Endothelial cell (in vitro differentiated cells): ENCODE data around the gene DCAF6. TPM values are rescaled to one million over a fixed set of nuclear protein-coding genes. Genes with fewer than 3 reads are reported as not detected.

ENCODE experiments used
- DNase-seq: peaks from one replicate; pipeline ENCODE4 v3.0.0; 2021; ENCODE audit warnings: low spot score
- H3K27ac Mint-ChIP-seq: one replicate; pipeline ENCODE4 v1.8.0; 2021; ENCODE audit warnings: mixed read lengths, inconsistent platforms; ENCODE audit not compliant: unreplicated experiment
- H3K27me3 Mint-ChIP-seq: one replicate; pipeline ENCODE4 v1.8.0; 2021; ENCODE audit warnings: mild to moderate bottlenecking, moderate library complexity, mixed read lengths, inconsistent platforms; ENCODE audit not compliant: unreplicated experiment
- H3K36me3 Mint-ChIP-seq: one replicate; pipeline ENCODE4 v1.8.0; 2021; ENCODE audit warnings: mild to moderate bottlenecking, low read depth, mixed read lengths, inconsistent platforms; ENCODE audit not compliant: unreplicated experiment
- H3K4me1 Mint-ChIP-seq: one replicate; pipeline ENCODE4 v1.8.0; 2021; ENCODE audit warnings: mild to moderate bottlenecking, mixed read lengths, inconsistent platforms; ENCODE audit not compliant: unreplicated experiment
- H3K4me3 Mint-ChIP-seq: one replicate; pipeline ENCODE4 v1.8.0; 2021; ENCODE audit warnings: mild to moderate bottlenecking, mixed read lengths, inconsistent platforms; ENCODE audit not compliant: unreplicated experiment
- H3K9me3 Mint-ChIP-seq: one replicate; pipeline ENCODE4 v1.8.0; 2021; ENCODE audit warnings: mixed read lengths, inconsistent platforms; ENCODE audit not compliant: unreplicated experiment
- total RNA-seq: library from RNA; stranded (reverse); fragmentation: NEBNext Ultra II Directional; extraction: Animal tissue kit (Norgen Biotek cat#: 25700); gene quantifications from one replicate; pipeline ENCODE4 v1.2.1, GENCODE V29; 2021; ENCODE audit not compliant: unreplicated experiment
- TF ChIP-seq, protein P1 (sequence below): fragments of 200-600 bp; sonication (generic); IDR thresholded peaks from one replicate; pipeline ENCODE4 v1.5.0; 2021; ENCODE audit warnings: antibody characterized with exemption; ENCODE audit not compliant: unreplicated experiment

DCAF6 gene
- total RNA-seq, 1 donor from 2014 or later, result 21.0 TPM

DNA sequence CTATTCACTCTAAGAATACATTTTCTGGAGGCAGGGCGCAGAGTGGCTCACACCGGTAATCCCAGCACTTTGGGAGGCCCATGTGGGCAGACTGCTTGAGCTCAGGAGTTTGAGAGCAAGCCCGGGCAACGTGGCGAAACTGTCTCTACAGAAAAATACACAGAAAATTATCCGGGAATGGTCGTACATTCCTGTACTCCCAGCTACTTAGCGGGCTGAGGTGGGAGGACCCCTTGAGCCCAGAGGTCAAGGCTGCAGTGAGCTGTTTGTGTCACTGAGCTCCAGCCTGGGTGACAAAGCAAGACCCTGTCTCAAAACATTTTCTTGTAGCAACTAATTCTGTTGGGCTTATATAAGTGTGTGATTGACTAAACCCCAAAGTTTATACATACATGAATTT is 169.8 kb downstream of the DCAF6 start:
- Mint-ChIP-seq H3K4me1 (no peaks in the 10 kb centered on the region), H3K36me3 (peaks cover 12% of the 10 kb centered on the region), H3K27ac (no peak overlapping the region), H3K4me3 (no peak overlapping the region), H3K27me3 (peaks cover 2% of the 10 kb centered on the region), H3K9me3 (no peaks in the 10 kb centered on the region)
- DNase-seq, result no peak
- TF ChIP-seq, protein P1, sequence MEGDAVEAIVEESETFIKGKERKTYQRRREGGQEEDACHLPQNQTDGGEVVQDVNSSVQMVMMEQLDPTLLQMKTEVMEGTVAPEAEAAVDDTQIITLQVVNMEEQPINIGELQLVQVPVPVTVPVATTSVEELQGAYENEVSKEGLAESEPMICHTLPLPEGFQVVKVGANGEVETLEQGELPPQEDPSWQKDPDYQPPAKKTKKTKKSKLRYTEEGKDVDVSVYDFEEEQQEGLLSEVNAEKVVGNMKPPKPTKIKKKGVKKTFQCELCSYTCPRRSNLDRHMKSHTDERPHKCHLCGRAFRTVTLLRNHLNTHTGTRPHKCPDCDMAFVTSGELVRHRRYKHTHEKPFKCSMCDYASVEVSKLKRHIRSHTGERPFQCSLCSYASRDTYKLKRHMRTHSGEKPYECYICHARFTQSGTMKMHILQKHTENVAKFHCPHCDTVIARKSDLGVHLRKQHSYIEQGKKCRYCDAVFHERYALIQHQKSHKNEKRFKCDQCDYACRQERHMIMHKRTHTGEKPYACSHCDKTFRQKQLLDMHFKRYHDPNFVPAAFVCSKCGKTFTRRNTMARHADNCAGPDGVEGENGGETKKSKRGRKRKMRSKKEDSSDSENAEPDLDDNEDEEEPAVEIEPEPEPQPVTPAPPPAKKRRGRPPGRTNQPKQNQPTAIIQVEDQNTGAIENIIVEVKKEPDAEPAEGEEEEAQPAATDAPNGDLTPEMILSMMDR, result no peak

GRCh38 chr1:168110896-168111545 is 174.5 kb downstream of the DCAF6 start:
- Mint-ChIP-seq H3K36me3 (peaks cover 11% of the 10 kb centered on the region), H3K27ac (no peak overlapping the region), H3K4me1 (no peaks in the 10 kb centered on the region), H3K4me3 (no peak overlapping the region), H3K9me3 (no peaks in the 10 kb centered on the region), H3K27me3 (no peaks in the 10 kb centered on the region)
- TF ChIP-seq, protein P1, result no peak
- DNase-seq, result no peak

DNA sequence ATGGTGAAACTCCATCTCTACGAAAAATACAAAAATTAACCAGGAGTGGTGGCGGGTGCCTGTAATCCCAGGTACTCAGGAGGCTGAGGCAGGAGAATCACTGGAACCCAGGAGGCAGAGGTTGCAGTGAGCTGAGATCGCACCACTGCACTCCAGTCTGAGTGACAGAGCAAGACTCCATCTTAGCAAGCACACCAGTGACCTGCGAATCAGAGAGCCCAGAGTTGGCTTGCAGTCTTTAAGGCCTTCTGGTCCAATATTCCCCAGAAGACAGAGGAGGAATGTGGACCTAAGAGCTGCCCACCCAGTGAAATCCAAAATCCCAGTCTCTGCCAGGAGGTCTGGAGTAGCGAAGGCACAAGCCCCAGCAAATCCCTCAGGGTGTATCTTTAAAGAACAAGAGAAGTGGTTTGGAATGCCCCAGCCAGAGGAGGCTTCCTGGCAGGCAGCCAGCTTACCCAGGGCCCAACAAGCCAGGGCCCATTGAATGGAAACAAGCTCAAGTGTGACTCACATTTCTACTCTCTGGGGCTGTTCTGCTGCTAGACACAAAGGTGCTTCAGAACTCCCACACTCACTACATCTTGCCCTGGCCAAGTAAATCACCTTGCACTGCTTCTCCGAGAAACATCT is 176.3 kb downstream of the DCAF6 start:
- Mint-ChIP-seq H3K36me3 (peaks cover 13% of the 10 kb centered on the region), H3K27ac (no peak overlapping the region), H3K4me1 (no peaks in the 10 kb centered on the region), H3K9me3 (no peaks in the 10 kb centered on the region), H3K27me3 (peaks cover 2% of the 10 kb centered on the region), H3K4me3 (no peak overlapping the region)
- DNase-seq, result no peak
- TF ChIP-seq, protein P1, result no peak

GRCh38 chr1:168114845-168115244 is 178.4 kb downstream of the DCAF6 start:
- DNase-seq, result no peak
- Mint-ChIP-seq H3K9me3 (no peaks in the 10 kb centered on the region), H3K36me3 (peaks cover 25% of the 10 kb centered on the region), H3K27me3 (peaks cover 2% of the 10 kb centered on the region), H3K4me3 (no peak overlapping the region), H3K4me1 (no peaks in the 10 kb centered on the region), H3K27ac (no peak overlapping the region)
- TF ChIP-seq, protein P1, result no peak

- Mint-ChIP-seq H3K4me1 (no peaks in the 10 kb centered on the region), H3K9me3 (no peaks in the 10 kb centered on the region), H3K36me3 (peaks cover 35% of the 10 kb centered on the region), H3K27ac (no peak overlapping the region), H3K27me3 (peaks cover 2% of the 10 kb centered on the region), H3K4me3 (no peak overlapping the region)
- TF ChIP-seq, protein P1, result no peak
- DNase-seq, result no peak
Observed at GRCh38 chr1:168116327-168116799, 179.9 kb downstream of the DCAF6 start.
